HuH-7.5 (cell line): ENCODE measurements around the gene SOS2.

Source experiments
- DNase-seq: peaks from one replicate; pipeline ENCODE4 v3.0.0; 2011; ENCODE audit warnings: low spot score

Gene SOS2

DNA sequence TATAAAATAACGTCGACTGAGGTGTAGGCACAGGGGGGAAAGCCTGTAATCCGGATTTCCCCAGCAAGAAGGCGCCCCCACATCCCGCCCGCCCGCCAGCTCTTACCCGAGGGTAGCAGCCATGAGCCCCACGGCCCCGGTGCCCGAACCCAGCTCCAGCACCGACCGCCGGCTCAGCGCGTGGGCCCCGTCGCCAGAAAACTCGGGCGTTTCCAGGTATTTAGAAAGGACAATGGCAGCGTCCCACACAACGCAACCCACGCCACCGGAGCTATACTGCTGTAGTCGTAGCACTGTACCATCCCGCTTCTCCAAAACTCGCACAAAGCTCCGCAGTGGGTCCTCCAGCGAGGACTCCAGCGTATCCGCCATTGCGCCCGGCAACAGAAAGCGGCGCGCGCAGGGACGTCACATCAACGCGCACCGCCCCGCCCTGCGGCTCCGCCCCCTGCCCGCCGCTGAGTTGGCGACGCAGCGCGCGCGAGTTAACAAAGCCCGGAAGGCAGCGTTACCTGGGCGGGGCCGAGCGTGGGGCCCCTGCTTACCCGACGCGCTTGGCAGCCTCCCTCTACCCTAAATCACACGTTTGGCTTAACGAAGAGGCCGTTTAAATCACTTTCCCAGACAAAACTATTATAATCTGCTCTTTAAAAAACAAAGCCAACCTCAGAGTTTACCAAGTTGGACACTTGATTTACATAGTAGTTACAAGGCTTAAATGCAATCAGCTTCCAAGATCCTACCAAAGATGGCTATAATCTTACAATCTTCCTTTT is 115.0 kb downstream of the SOS2 start, which contains the start of gene VCPKMT:
Gene VCPKMT (minus strand): TSS at position 392 of the 776 bp plus-strand sequence. CDS start 20 bp downstream, at position 372.
- peak; percentile 69 for DNase-seq

DNA sequence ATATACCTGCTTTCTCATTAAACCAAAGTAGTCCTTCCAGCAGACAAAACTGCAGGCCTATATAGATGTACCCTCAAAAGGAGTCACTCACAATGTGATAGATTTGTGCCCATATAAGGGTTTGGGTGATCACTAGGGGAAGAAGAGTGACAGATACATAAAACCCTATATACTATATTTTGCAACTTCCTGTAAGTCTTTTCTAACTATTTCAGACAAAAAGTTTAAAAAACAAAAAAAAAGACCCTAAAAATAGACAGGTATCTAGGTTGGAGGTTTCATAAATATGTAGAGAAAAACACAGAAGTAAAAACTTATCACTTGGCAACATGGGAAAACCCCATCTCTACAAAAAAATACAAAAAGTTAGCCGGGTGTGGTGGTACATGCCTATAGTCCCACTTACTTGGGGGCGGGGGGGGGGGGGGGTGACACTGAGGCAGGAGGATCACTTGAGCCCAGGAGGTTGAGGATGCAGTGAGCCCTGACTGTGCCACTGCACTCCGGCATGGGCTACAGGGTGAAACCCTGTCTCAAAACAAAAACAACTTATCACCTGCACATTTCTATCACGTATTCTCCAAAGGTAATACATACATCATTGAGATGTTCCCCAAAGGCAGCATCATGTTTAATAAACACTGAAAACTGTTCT is 117.9 kb downstream of the SOS2 start:
- no peak for DNase-seq

DNA sequence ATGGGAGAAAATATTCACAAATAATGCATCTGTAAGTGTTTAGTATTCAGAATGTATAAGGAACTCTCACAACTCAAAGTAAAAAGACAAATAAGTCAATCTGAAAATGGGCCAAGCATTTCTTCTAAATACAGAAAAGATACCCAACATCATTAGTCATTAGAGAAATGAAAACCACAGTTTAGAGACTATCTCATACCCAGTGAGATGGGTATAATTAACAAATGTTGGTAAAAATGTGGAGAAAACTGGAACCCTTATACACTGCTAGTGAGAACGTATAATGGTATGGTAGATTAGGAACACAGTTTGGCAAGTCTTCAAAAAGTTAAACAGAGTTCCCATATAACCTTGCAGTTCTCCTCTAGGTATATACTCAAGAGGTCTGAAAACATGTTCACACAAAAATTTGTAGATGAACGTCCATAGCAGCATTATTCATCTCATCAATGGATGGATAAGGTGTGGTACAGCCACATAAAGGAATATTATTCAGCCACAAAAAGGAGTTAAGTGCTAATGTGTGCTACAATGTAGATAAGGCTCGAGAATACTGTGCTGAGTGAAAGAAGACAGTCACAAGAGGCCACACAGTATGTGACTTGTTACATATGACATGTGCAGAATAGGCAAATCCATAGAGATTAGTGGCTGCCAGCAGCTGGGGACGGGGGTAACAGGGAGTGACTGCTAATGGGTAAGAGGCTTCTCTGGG is 120.9 kb downstream of the SOS2 start:
- DNase-seq = no peak

DNA sequence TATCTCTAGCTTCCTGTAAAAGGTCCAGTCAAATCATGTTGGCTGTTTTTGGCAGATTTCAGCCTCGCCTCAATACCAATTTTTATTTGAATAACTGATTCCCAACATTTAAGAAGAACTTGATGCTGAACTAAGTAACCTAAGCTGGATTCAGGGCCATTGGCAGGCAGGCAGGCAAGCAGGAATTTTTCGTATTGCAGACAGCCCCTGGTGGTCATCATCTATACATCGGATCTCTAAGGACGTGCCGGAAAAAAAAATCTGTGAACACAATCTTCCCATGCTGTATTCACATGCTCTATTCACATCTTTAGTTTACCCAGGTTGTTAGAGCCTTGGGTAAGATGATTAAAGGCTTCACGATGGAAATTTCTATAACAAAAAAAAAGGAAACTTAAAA is 122.0 kb downstream of the SOS2 start:
- no peak for DNase-seq

DNA sequence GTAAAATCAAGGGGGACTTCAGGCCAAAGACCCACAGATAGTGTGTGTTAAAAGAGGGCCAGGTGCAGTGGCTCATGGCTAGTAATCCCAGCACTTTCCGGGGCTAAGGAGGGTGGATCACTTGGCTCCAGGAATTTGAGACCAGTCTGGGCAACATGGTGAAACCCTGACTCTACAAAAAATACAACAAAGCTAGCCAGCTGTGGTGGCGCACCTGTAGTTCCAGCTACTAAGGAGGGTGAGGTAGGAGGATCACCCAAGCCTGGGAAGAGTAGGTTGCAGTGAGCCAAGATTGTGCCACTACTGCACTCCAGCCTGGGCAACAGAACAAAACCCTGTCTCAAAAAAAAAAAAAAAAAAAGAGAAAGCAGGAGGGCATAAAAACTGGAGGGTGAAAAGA is 123.5 kb downstream of the SOS2 start:
- DNase-seq = no peak

DNA sequence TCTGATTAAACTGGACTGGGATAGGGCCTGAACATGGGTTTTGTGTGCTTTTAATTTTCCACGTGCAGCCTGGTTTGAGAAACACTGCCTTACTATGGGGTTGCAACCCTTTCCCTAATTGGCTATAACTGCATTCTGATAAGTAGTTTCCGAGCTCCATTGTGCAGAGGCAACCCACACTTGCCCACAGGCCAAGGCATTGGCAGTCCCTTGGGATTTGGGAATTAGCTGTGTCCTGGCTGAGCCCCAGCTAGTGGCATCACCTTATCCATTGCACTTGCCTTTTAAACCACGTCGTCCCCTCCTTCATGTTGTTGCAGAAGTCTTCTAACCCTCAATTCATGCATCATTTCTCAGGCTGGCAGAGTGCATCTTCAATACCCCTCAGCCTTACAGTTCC is 125.2 kb downstream of the SOS2 start:
- DNase-seq = no peak

DNA sequence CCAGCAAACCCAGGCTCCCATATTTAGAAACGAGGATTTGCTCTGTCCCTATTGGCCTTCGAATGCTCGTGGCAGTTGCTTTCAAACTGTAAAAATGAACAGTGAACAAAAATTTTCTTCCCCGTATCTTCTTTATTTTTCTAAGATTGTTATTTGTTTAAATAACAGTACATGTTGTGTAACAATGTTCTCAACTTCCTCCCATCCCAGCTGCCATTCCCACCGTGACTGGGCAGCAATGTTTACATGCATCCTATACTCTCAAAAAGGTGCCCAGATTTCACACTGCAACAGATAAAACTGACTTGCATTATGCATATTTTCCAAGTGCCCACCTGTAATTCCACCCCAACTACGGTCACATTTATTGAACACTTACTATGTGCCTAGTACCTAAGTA is 127.8 kb downstream of the SOS2 start:
- DNase-seq = no peak

DNA sequence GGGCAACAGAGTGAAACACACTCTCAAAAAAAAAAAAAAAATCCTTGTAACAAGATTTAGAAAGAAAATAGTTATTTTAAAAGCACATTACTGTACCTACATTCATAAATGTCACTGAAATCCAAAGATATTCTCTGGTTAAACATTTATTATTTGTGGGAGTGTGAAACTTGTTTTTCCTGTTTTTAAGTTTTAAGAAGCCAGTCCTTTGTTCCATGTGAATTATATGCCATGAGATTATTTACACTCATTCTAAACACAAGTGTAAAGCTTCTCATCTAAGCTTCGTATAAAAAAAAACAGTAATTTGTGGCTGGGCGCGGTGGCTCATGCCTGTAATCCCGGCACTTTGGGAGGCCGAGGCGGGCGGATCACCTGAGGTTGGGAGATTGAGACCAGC is 130.0 kb downstream of the SOS2 start:
- DNase-seq = no peak

DNA sequence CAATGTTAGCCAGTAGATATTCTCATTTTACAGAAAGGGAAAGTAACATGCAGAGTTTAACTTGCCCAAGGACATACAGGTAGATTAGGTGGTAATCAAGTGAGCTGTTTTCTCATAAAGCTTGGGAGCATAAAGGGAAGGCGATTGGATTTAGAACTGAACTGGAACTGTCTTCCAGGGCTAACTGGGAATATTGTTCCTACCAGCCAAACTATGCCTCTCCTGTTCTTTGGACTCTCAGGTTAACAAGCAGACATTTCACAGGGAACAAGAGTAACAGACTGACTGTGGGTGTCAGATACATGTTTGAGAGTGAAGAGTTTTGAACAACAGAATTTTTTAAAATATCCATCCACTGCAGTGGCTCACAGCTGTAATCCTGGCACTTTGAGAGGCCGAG is 130.6 kb downstream of the SOS2 start:
- DNase-seq = no peak

DNA sequence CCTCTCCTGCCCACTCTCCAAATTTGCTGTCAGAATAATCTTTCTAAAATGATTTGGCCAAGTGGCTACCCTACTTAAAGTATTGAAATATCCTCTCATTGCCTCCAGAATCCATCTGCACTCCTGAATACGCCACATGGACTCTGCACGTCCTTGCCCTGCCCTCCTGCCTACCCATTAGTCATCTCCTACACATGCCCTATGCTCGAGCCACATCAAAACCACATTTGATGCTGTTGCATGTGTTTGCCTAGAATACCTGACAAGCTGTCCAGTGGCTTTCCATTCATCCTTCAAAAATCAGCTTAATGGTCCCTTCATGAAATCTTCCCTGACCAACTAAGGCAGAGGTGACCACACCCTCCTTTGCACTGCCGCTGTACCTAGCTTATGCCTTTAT is 132.0 kb downstream of the SOS2 start:
- no peak for DNase-seq

DNA sequence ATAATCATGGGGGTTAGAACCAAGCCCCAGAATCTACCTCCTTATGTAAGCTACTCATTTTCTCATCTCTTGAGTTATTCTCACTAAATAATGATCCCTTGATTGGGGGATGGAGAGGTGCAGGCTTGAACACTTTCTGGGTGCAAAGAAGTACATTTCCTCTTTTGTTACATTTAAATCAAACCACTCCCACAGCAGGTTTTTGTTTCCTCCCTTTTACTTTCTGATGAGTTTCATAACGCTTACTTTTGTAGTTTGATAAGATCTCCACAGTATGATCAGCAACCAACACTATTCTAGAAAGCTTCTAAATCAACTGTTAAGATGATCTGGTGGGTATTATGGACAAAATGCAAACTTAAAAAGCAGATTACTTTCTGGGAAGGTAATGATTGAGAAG is 135.5 kb downstream of the SOS2 start:
- no peak for DNase-seq

DNA sequence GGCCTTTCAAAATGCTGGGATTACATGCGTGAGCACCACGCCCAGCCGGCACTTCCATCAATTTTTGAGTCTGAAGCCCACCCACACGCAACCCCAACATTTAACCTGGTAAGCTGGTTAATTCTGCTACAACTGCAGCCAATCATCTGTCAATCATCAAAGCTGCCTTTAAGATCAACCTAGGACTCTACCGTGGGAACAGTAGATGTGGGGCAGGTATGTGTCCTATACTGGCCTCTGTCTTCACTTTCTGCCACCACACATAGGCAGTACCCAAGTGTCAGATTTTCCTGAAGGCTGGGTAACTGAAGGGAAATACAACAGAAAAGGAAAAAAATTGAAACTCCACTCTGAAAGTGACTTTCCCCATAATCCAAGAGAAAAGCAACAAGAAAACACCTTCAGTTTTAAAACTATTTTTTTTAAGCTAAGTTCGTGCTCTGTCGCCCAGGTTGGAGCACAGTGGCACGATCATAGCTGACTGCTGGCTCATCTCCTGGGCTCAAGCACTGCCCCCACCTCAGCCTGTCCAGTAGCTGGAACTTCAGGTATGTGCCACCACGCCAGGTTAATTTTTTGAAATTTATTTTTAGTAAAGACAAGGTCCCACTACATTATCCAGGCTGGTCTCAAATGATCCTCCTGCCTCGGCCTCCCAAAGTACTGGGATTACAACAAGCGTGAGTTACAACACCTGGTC is 137.2 kb downstream of the SOS2 start:
- DNase-seq = no peak

DNA sequence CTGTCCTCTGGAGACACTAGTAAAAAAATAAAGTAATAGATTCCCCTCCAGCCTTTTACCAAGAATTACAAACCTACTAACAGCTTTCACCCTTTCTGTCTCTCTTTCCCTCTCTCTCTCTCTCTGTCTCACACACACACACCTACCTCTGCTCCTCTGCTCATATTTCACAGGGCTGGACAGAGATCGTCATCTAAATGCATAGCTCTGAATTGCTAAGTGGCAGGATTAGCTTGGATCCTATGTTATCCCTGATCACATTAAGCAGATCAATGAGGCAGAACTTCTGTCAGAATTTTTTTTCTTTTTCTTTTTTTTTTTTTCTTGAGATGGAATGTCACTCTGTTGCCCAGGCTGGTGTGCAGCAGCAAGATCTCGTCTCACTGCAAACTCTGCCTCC is 137.9 kb downstream of the SOS2 start:
- DNase-seq = no peak

DNA sequence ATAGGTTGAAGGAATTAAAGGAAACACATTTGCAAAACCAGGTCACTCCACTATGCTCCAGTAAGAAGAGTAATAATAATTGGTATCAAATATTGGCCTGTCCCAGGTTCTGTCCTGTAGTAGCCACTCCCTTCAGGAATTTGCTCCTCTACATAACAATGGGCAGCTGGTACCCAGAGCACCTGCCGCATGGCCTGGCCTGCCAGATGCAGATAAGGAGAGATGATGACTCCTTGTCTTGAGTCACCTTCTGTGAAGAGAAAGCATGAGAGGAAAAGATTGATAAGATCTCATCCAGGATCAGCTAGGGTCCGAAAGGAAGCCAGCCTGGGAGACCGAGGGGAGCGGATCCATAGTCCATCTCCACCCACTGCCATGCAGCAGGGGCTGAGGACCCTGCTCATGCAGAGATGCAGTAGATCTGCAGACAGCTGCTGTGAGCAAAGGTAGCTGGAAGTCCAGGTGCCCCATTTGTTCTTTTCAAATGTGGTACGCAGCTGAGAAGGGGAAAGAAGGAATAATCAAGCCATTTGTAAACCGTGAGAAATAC is 139.3 kb downstream of the SOS2 start:
- no peak for DNase-seq

DNA sequence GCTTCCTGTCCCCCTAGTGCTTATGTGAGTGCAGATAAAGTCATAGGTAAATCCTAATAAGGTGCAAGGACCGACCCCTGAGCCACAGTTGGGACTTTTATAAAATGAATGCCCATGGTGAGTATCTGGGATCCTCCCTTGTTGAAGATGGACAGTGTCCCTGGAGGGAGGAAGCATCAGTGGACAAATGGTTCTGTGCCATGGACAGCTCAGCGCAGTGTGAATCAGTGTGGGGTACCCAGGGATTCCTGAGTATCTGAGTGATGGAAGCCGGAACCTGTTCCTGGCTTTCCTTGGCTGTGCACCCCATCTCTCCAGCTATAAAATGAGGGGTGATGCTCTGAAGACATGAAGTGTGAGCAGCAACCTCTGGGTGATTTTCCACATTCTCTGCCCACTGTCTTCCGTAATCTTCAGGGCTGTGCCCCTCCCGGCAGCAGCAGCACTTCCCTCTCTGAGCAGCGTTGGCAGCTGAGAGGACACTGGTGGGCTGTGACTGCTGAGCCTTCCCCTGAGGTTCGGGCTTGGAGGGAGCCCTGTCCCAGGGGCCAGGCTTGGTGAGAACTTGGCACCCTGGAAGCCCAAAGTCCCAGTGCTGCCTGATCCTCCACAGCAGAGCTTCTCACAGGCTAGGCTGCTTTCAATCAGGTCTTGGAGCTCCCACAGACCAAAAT is 140.0 kb downstream of the SOS2 start:
- no peak for DNase-seq

DNA sequence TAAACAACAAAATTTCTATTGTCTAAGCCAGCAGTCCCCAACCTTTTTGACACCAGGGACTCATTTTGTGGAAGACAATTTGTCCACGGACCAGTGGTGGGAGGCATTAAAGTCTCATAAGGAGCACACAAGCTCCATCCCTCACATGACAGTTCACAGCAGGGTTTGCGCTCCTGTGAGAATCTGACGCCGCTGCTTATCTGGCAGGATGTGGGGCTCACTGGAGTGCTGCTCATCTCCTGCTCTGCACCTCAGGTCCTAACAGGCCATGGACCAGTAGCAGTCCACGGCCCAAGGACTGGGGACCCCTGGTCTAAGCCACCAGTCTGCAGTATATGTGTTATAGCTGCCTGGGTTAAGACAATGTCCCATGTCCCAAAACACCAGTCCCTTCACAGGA is 142.2 kb downstream of the SOS2 start:
- DNase-seq = no peak

DNA sequence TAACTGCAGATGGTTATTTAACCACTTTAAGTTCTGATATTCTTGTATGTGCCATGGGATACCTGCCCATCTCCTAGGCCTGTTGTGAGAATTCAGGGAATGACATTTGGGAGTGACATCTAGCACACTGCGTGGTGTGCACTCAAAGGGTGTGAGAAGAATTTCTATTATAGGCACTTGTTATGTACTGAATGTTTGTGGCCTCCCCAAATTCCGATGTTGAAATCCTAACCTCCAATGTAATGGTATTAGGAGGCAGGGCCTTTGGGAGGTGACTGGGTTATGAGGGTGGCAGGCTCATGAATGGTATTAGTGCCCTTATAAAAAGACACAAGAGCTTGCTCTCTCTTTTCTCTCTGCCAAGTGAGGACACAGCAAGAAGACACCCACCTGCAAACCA is 142.6 kb downstream of the SOS2 start:
- DNase-seq = no peak

DNA sequence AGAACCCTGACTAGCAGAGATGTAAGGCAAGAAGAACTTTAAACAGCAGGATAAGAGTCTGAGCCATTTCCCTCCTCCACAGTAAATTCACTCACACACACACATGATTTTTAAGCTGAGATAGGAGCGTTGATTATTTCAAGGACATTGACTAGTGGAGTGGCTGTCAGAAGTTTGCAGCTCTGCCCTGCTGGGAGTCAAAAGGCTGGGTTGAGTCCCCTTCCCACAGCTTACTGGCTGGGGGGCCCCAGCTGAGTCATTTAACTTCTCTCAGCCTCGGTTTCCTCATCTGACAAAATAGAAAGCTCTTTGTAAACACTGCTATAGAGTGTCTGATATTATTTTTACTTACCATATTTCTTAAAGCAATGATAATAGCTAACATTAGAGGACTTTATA is 143.3 kb downstream of the SOS2 start:
- no peak for DNase-seq

DNA sequence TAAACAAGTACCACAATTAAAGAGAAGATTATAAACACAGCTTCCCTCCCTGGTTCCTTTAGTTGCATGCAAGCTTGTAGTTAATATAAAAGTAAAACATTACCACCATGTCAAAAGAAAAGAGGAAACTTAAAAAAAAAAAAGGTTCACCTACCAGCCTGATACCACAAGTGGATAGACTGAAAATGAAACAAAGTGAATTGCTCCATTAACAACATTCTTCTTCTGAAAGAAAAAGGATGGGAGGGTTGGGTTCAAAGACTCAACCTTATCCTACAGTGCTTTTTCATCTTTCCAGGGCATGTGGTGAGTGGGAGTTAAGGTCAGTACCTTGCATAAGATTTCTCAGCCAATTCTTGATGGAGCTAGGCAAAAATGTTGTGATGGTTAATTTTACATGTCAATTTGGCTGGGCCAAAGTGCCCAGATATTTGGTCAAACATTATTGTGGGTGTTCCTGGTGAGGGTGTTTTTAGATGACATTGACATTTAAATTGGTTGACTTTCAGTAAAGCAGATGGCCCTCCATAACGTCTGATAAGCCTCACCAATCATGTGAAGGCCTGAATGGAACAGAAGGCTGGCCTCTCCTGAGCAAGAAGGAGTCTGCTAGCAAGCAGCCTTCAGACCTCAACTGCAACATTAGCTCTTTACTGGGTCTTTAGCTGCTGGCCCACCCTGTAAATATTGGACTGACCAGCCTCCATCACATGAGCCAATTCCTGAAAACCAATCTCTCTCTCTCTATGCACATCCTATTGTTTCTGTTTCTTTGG is 143.8 kb downstream of the SOS2 start:
- no peak for DNase-seq

DNA sequence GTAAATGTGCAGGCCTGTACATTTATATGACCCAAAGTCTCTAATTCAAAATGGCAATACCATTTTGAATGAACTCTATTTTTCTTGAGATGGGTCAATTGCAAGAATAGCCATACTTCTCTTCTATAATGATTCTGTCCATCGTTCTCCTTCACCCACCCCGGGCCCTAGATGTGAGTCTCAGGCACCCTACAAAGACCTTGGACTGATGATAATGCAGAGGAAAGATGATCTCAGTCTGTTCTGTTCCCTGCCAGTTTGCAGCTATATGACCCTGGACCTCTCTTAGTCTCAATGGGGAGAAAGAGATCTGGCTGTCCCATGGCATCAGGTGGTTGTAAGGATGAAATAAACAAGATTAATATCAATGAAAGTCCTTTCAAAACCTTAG is 145.1 kb downstream of the SOS2 start:
- no peak for DNase-seq
